Coronary artery (tissue), 2 donors: ENCODE data around the gene DOCK3.
"Not testable (repeated sequence)": the region's sequence is repeated elsewhere in the genome, so short reads cannot be mapped to it uniquely, and the experiment has no call there.

Source experiments
- DNase-seq: peaks from one replicate; pipeline ENCODE4 v3.0.0-alpha.2; 2017; ENCODE audit warnings: low spot score
- H3K27ac ChIP-seq, 2 donors: fragments of 200-600 bp; sonication (generic); one replicate each; pipeline ENCODE4 v1.5.1; 2016 to 2019
- H3K4me3 ChIP-seq: fragments of 200-600 bp; sonication (generic); 2 replicates; pipeline ENCODE4 v1.5.1; 2016; ENCODE audit warnings: mild to moderate bottlenecking, moderate library complexity
- TF ChIP-seq, protein P1 (sequence below): fragments of 200-600 bp; sonication (generic); IDR thresholded peaks from one replicate; pipeline ENCODE4 v1.5.1; 2019; ENCODE audit warnings: antibody characterized with exemption

Gene DOCK3

DNA sequence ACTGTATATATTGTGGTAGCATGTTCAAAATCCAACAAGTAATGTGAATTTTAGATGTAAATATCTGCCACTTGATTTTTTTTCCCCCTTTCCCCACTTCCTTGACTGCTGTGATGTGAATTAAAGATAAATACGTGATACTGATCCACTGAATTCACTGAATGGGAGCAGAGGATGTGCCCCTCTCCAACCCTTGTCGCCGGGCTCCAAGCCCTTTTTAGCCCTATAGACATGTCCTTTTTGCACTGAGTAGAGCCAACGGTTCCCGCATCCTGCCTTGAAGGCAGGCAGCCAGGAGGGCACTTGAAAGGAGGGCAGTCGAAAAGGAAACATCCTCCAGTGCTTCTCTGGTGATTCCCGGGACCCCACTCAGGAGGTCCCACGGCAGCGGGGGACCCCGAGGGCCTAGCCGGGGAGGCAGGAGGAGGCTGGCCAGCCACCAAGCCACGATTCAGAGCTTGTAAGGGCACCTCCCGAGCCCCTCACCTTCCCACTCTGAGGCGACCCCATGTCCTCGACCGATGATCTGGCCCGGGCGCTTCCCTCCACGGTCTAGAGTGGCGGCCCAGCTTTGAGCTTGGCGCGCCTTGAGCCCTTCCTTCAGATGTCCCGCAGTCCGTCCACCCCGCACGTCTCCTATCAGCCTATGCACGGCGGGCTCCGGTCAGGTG, 709.5 kb downstream of the DOCK3 start:
- peak overlapping the region; percentile 91 to 93 for H3K27ac ChIP-seq
- DNase-seq = no peak
- TF ChIP-seq, protein P1, sequence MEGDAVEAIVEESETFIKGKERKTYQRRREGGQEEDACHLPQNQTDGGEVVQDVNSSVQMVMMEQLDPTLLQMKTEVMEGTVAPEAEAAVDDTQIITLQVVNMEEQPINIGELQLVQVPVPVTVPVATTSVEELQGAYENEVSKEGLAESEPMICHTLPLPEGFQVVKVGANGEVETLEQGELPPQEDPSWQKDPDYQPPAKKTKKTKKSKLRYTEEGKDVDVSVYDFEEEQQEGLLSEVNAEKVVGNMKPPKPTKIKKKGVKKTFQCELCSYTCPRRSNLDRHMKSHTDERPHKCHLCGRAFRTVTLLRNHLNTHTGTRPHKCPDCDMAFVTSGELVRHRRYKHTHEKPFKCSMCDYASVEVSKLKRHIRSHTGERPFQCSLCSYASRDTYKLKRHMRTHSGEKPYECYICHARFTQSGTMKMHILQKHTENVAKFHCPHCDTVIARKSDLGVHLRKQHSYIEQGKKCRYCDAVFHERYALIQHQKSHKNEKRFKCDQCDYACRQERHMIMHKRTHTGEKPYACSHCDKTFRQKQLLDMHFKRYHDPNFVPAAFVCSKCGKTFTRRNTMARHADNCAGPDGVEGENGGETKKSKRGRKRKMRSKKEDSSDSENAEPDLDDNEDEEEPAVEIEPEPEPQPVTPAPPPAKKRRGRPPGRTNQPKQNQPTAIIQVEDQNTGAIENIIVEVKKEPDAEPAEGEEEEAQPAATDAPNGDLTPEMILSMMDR = no peak
- peak overlapping the region; percentile 87 for H3K4me3 ChIP-seq

DNA sequence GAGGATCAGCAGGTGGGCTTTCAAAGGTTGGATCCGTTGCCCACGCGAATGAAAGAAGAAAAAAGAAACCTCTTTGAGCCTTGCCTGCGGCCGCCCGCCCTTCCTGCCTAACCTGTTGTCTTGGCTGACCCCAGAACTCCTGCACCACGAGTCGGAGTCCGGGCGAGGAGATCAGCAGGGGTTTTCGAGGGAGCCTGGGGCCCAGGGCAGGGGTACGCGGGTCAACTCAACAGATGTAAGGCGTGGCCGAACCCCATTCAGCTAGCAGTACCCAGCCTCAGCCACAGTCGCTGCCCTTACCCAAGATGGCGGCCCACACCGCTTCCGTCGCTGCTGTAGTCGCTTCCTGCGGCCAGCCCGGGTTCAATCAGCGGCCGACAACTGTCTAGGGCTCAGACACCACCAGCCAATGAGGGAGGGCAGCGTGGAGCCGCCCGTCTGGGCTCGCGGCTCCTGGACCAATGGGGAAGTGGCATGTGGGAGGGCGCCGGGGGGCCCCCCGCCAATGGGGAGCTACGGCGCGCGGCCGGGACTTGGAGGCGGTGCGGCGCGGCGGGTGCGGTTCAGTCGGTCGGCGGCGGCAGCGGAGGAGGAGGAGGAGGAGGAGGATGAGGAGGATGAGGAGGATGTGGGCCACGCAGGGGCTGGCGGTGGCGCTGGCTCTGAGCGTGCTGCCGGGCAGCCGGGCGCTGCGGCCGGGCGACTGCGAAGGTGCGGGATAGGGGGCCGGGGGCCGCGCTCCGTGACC, 710.2 kb downstream of the DOCK3 start, which contains the start of gene MANF:
TSS of gene MANF (plus strand) at position 566 of the 748 bp plus-strand sequence. CDS start at position 618, 52 bp downstream.
- DNase-seq = peak; percentile 99
- H3K27ac ChIP-seq = peak within 1 kb of the TSS; percentile 91 to 93
- peak within 1 kb of the TSS; percentile 87 for H3K4me3 ChIP-seq
- TF ChIP-seq, protein P1 = no peak

DNA sequence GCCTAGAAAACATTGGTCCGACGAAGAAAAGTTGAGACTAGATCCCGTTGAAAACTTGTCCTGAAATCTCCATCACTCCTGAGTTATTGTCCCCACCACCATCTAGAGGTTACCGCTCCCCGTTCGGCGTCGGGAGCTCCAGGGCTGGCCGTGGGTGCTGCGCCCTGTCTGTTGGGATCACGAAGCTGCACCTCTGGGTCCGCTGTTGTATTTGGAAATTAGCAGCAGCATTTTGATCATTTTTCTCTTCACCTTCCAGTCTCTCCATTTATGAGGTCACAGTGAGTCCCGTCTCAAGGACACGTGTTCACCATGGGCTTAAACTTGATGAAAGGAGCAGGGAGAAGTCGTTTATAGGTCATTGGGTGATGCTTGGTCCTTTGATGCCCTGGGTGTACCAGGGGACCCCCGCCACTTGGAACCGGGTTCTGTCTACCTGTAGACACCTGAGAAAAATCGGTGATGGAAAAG, 710.9 kb downstream of the DOCK3 start:
- DNase-seq = no peak
- TF ChIP-seq, protein P1 = no peak
- H3K27ac ChIP-seq = peak overlapping the region; percentile 91 to 93
- peak overlapping the region; percentile 87 for H3K4me3 ChIP-seq

DNA sequence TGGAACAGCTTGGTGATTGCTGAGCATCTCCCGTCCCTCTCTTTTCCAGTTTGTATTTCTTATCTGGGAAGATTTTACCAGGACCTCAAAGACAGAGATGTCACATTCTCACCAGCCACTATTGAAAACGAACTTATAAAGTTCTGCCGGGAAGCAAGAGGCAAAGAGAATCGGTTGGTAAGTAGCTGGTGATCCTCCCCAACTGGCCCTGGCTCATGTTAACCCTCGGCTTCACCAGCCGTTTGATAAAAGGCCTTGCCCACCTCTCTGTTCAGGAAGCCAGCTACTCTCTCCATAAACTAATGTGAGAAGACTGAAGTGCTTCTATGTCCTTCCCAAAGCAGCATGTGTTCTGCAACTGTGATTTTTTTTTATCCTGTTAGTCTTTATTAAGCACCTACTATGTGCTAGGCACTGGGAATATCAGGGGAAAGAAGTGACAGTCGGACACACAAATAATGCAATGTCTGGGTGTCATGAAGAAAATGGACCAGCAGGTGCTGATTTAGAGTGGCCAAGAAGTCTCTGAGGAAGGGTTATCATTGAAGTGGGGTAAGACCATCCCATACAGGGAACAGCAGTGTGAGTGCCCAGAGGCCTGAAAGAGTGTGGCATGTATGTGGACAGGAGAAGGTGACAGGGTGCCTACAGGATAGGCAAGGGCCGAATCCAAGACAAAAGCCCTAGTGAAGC, 711.6 kb downstream of the DOCK3 start:
- H3K4me3 ChIP-seq = peak overlapping the region; percentile 87
- peak overlapping the region; percentile 91 to 93 for H3K27ac ChIP-seq
- TF ChIP-seq, protein P1 = no peak
- peak; percentile 55 for DNase-seq

DNA sequence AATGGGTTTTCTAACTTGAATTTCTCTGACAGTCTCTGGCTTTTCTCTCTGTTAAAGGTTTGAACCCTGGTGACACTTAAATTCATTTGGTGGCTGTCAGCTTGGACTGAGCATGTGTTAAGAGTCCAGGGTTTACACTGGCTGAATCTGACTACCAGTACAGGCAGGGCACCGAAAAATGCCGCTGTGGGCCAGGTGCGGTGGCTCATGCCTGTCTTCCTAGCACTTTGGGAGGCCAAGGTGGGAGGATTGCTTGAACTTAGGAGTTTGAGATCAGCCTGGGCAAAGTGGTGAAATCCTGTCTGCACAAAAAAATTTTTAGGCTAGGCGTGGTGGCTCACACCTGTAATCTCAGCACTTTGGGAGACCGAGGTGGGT, 712.1 kb downstream of the DOCK3 start:
- H3K4me3 ChIP-seq = peak overlapping the region; percentile 87
- H3K27ac ChIP-seq = peak overlapping the region in 1 of 2 donors; percentile 91
- DNase-seq = peak; percentile 53
- TF ChIP-seq, protein P1 = no peak

DNA sequence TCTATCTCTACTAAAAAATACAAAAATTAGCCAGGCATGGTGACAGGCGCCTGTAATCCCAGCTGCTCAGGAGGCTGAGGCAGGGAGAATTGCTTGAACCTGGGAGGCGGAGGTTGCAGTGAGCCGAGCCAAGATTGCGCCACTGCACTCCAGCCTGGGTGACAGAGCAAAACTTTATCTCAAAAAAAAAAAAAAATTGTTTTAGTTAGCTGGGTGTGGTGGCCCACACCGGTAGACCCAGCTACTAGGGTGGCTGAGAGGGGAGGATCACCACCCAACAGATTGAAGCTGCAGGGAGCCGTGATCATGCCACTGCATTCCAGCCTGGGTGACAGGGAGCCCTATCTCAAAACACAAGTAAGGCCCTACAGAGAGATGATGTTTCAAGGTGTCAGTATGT, 712.6 kb downstream of the DOCK3 start:
- peak overlapping the region; percentile 87 for H3K4me3 ChIP-seq
- H3K27ac ChIP-seq = not testable (repeated sequence)
- DNase-seq = peak; percentile 50
